Activated CD4-positive, CD25-positive, alpha-beta regulatory T cell (primary cell): ENCODE results near the gene CD151.

ENCODE experiments used
- DNase-seq, 4 experiments: peaks; one replicate each; lab custom pipeline; 2025; lab: John Stamatoyannopoulos, UW

Gene CD151

DNA sequence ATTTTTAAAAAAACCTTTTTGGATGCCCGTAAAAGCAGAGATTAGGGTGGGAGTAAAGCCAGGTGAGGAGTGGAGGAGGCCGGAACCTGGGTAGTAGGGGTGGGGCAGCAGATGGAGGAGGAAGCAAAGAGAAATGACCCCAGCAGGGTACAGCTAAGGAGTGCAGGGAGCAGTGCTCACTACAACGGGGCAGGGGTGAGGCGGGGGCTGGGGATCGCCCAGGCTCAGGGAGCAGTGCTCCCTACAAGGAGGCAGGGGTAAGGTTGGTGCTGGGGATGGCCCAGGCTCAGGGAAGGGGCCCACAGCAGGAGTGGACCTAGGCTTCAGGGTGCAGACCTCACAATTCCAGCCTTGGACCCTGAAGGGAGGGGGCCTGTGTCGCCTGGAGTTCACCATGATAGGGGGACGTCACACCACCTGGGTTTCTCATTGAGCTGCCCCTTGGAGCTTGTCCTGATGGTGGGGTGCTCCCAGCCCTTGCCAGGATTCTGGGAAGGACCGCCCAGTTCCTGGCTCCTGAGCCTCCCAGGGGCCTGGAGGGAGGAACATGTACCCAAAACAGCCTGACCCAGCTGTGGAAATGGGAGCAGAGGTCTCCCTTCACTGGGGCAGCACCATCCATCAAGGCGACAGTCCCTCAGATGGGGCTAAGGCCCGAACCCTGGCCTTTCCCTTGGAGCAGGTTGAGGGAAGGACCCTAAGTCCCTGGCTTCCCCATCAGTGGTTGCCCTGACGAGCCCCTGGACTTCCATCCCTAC, 16.9 kb upstream of the CD151 start:
- DNase-seq: no peak

DNA sequence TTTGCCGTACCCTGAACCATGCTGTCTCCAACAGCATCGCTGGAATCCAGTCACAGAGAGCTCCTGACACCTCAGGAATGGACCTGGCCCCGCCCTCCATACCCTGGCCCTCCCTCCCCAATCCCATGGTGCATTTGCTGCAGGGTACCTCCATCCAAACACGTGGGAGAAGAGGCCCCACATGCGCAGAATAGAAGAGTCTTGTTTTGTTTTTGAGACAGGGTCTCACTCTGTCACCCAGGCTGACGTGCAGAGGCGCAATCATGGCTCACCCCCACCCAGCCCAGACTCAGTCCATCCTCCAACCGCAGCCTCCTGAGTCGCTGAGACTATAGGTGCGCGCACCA, 16.3 kb upstream of the CD151 start:
- no peak for DNase-seq

DNA sequence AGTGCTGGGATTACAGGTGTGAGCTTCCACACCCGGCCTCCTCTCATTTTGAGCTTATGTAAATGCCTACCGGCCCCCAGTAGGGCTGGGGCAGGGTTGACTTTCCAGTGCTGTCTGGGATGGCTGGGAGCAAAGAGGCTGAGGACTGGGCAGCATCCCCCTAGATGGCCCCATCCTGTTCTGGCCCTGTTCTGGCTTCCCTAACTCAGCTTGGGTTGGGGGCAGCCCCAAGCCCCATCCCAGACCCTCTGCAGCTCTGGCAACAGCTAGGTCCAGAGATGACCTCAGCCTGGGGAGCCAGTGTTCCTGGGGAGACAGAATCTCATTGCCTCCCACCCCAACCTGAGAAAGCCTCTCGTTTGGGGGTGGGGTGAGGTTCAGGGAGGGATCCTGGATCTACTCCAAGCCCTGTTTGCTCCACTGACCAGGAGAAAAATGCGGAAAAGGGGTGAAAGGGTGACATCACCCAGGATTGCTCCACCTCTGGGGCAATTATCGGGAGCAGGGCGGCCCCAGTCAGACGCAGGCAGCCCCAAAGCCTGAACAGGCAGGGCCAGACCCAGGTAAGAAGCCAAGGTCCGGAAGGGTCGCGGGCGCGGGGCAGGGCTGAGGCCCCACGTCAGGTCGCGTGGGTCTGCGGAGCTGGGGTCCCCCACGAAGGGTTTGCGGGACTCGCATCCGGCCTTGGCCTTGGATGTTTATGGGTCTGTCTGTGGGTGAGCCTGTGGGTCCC, 14.2 kb upstream of the CD151 start, which contains the start of gene PNPLA2:
Gene PNPLA2 (plus strand): TSS at position 519 of the 733 bp plus-strand sequence. CDS start 805 bp downstream, outside the sequence.
- no peak for DNase-seq

DNA sequence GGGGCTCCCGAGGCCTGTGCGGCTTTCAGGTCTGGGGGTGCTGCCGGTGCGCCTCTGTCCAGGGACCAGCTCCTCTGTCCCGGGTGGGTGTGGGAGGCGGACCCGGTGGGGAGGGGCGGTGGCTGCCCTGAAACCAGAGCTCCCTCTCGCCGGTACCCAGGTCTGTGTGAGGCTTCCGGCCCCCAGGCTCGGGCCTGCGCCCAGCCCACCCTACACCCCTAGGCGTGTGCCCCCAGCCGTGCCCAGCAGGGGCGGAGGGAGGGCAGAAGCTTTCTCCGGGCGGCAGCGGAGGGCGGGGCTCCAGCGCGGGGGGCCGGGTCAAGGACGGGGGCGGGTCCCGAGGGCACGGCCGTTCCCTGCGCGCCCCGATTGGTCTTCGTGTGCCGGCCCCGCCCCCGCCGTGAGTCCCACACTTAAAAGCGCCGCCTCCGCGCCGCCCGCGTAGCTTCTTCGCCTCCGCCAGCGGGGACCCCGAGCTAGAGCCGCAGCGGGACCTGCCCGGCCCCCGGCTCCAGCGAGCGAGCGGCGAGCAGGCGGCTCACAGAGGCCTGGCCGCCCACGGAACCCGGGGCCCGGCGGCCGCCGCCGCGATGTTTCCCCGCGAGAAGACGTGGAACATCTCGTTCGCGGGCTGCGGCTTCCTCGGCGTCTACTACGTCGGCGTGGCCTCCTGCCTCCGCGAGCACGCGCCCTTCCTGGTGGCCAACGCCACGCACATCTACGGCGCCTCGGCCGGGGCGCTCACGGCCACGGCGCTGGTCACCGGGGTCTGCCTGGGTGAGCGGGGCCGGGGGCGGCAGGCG, 13.4 kb upstream of the CD151 start:
- peak; percentile 85 to 91 (median 88) for DNase-seq

DNA sequence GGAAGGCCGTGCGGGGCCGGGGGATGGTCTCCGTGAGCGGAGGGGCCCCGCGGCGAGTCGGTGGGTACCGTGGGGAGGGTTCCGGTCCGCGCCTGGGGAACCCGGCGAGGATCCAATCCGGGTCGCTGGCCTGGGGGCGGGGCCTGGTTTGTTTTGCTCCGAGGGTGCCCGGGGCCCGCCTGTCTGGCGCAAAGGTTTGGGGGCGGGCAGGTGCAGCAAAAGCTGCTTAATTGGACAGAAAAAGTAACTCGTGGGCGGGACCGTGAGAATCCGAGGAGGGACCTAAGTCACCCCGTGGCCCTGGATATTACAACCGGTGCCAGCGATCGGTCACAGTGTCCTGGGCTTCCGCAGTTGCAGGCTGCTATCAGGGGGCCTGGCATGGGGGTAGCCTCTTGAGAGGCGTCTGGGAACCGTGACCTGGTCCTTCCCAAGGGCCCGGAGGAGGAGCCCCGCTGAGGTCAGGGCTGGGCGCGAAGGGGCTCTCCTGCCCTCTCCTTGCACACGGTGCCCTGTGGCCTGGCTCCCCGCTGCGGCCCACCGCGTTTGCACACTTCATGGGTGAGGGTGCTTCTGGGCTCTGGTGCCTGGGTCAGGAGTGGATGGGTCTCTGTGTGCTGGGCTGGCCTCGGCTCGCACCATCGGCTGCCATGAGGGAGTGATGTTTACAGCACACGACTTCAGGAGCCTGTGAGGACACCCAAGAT, 12.7 kb upstream of the CD151 start:
- DNase-seq: peak; percentile 84 to 96 (median 90)

DNA sequence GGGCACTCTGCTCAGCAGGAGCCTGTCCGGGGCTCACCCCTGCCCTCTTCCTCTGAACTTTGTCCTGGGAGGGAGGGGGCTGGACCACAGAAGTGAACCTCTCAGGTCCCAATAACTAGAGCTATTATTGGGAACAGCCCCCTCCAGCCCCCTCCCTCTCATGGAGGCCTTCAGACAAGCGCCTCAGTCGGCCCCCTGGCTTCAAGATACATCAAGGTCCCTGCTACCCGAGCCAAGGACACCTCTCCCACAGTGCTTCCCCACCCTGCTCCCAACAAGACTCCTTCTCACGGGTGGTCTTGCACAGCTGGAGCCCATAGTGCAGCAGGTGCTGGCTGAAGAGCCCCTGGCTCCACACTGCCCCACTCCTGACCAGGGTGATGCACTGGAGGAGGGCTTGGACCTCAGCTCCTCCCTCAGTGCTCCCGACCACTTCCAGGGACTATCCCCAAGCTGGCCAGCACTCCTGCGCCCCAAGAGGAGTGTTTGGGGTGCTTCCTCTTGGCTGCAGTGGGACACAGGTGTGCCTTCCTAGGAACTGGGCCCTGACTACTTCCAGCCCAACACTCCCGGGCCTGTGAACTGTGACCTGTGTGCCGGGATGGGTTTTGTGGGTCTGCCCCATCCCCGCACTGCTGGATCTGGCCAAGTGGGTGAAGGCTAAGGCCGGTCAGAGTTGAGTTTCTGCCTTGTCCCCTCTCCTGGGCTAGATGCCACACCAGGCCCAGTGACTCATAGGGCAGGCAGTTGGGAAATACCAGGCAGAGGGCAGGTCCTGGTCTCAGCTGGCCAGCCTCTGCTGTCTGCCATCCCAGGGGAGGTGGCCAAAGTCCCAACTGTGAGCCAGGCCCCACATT, 11.9 kb upstream of the CD151 start:
- DNase-seq: no peak

DNA sequence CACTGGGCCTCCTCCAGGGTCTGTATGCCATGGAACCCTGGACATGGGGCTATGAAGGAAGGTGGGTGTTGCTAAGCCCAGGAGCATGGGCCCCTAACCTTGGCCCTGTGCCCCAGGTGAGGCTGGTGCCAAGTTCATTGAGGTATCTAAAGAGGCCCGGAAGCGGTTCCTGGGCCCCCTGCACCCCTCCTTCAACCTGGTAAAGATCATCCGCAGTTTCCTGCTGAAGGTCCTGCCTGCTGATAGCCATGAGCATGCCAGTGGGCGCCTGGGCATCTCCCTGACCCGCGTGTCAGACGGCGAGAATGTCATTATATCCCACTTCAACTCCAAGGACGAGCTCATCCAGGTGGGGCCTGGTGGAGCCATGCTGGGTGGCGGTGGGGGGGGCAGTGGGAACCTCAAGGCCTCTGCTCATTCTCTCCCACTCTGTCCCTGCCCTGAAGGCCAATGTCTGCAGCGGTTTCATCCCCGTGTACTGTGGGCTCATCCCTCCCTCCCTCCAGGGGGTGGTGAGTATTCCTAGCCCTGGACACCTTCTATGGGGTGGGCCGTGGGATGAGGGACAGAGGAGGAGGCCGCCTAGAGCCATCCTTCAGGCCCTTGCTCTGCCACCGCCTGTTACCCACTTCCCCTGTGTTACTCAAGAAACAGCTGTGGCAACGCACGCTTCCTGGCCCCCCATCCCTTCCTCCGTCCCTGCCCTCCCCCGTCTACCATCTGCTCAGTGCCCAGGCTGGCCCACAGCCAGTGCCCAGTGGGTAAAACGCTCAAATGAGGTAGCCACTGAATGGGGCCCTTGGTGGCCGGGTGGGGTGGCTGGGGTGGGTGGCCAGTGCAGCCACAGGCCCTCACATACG, 11.0 kb upstream of the CD151 start:
- DNase-seq: no peak

DNA sequence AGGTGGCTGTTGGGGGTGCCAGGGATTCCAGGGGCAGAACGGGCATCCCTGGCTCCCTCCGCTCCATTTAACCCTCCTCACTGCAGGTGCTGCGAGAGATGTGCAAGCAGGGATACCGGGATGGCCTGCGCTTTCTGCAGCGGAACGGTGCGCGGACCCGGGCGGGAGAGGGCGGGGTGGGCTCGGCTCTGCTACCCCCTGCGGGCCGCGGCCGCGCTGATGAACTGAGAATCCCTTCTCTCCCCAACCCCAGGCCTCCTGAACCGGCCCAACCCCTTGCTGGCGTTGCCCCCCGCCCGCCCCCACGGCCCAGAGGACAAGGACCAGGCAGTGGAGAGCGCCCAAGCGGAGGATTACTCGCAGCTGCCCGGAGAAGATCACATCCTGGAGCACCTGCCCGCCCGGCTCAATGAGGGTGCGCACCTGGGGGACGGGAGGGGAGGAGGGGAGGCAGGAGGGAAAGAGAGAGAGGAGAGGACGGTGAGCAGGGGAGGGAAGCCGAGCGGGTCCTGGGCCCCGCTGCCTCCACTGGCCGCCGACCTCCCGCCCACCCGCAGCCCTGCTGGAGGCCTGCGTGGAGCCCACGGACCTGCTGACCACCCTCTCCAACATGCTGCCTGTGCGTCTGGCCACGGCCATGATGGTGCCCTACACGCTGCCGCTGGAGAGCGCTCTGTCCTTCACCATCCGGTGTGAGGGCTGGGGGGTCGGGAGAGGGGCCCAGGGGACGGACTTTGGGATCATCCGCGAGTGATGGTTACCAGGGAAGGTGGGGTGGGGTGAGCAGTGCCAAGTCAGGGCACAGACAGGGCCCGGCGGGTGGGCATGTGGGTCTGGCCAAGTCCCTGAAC, 9.1 kb upstream of the CD151 start:
- DNase-seq: no peak

DNA sequence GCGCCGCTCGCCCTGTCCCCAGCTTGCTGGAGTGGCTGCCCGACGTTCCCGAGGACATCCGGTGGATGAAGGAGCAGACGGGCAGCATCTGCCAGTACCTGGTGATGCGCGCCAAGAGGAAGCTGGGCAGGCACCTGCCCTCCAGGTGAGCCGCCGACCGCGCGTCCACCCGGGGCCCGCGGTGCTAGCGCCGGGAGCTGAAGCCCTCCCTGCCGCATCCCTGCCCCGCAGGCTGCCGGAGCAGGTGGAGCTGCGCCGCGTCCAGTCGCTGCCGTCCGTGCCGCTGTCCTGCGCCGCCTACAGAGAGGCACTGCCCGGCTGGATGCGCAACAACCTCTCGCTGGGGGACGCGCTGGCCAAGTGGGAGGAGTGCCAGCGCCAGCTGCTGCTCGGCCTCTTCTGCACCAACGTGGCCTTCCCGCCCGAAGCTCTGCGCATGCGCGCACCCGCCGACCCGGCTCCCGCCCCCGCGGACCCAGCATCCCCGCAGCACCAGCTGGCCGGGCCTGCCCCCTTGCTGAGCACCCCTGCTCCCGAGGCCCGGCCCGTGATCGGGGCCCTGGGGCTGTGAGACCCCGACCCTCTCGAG, 8.4 kb upstream of the CD151 start:
- no peak for DNase-seq

DNA sequence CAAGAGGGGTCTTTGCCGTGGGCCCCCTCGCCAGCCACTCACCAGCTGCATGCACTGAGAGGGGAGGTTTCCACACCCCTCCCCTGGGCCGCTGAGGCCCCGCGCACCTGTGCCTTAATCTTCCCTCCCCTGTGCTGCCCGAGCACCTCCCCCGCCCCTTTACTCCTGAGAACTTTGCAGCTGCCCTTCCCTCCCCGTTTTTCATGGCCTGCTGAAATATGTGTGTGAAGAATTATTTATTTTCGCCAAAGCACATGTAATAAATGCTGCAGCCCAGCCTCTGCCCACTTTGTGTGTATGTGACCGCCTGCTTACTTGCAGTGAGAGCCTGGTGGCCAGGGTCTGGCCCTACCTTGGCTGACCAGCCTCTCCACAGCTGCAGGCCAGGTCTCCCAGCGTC, 7.8 kb upstream of the CD151 start:
- no peak for DNase-seq

DNA sequence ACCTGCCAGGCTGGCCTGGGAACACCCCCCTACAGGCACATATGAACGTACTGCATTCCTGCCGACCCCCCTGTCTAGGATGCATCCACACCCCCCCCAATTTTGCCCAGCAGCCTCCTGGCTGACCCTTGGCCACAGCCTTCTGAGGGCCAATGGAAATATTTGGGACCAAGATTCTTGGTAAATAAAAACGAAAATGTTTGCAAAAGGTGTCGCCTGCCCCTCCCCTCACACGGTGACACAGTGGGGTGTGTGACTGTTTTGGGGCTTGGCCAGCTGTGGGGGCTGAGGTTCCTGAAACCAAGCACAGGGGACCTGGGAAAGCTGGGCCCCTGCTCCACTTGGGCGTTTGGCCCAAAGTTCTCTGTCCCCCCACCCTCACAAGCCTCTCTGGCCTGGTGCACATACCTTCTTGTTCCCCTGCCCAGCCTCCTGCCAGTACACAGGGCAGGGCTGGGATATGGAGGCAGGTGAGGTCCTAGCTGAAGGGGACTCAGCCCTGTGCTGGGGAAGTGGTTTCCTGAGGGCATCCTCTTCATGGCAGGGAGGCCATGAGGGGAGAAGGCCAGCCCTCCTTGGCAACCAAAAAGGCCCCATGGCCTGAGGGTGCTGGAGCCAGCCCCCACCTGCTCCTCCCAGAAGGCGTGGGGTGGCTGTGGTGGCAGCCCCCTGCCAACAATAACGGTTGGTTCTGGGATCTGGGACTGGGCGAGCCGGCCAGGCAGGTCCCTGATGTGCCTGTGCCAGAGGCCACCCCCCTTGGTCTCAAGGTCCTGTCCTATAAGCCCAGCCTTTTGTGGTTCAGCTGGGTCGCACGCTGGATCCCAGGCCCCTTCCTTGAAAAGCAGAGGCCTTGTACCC, 7.2 kb upstream of the CD151 start:
- DNase-seq: no peak

DNA sequence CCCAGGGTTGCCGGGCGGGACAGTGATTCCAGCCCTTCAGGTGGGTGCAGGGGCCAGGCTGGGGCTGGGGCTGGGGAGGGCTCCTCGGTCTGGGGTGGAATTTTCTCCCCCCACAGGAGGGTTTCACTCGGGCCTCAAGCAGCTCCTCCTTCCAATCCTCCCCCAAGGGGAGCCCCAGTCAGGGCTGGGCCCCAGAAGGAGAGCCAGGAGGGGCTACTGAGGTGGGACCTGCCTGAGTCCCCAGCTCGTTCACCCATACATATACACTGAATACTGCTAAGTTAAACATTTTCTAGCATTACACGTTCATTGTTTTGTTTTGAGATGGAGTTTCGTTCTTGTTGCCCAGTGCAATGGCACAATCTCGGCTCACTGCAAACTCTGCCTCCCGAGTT, 6.5 kb upstream of the CD151 start:
- DNase-seq: no peak

DNA sequence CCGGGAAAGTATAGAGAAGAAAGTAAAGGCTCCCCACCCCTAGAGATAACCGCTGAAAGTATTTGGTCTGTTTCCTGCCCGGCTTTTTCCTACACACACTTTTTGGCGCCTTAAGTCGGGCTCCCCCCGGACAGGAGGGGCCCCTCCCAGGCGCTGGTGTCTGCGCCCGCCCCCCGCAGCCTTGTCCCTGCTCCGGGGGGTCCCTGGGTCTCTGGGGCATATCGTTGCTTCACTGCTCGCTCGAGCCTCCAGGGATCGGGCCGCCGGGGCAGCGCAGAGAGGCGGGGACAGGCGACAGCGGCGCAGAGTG, 6.0 kb upstream of the CD151 start:
- no peak for DNase-seq

DNA sequence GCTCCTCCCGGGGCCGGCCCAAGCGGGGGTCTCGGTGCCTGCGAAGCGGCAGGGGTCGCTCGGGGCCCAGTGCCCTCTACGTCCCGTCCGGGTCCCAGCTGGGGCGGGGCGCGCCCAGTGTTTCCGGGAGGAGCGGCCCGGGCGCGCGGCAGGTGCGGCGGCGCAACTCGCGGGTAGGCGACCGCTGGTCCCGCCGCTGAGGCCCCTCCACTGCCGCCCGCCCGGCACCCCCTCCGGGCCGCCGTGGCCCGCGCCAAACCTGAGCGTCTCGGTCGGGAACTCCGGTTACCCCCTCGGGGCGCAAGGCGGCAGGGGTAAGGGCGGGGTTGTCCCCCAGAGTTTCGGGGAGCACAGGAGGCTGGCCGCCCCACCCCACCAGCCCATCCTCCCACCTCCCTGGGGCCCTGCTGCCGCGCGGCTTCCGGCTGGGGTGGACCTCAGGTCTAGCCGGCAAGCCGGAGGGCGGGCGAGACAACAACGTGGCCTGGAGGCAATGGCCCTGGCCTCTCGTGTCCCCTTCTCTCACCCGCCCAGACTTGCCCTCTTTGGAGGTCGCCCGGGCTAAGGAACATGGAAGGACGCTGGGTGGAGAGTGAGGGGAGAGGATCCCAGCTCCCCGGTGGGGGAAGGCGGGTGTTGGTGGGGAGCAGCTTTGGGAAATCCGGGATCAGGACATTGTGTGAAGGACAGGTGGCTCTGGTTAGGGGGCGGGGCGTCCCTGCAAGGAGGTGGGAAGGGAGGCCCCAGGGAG, 5.4 kb upstream of the CD151 start:
- DNase-seq: no peak

DNA sequence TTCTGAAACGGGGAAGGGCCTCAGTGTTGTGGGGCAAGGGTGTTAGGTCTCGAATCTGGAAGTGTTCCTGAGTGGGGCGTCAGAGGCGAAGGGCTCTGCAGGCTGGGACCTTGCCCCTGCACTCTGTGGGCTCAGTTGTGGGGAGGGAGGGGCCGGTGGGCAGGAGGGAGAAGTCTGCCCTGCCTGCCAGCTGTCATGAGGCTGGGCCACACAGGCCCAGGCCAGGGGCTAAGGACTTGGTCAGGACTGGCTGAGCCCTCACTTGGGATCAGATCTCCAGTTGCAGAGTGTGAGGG, 4.9 kb upstream of the CD151 start, which contains the start of gene CRACR2B:
Gene CRACR2B (plus strand): TSS at position 23 of the 296 bp plus-strand sequence. CDS start 689 bp downstream, outside the sequence.
- no peak for DNase-seq

DNA sequence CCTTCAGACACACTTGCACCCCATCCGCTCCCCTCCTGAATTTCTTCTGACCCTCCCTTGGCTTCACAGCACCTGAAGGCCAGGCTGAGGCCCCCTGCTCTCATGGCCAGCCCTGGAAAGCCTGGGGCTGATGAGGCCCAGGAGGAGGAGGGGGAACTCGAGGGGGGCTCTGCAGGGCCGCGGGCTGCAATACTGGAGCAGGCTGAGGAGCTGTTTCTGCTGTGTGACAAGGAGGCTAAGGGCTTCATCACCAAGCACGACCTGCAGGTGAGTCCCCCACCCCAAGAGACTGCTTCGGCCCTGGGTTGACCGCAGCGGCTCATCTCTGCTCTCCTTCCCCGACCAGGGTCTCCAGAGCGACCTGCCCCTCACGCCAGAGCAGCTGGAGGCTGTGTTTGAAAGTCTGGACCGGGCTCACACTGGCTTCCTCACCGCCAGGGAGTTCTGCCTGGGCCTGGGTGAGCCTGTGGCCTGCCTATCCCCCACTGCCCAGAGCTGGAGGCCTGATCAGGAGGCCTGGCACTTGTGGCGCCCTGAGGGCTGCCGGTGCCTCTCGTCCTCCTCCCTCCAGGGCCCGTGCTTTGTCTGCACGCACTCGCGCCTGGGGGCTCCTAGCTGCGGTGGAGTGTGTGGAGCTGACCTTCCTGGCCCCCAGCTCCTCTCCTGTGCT, 4.1 kb upstream of the CD151 start:
- DNase-seq: no peak
